ENCODE data around the gene KCNS3. TPM values are rescaled to one million over a fixed set of nuclear protein-coding genes. Genes with fewer than 3 reads are reported as not detected.

KCNS3 gene
- total RNA-seq, 1 donor from 2014 or later = 6.7 TPM

GRCh38 chr2:17965196-17965595 is 86.7 kb downstream of the KCNS3 start:
- DNase-seq (ENCODE audit: low spot score in 2 of 2) = no peak
- Histone ChIP-seq H3K9me3 (no peaks in the 10 kb centered on the region), H3K4me1 (peaks cover 0 to 2% of the 10 kb centered on the region in 2 donors), H3K4me3 (no peak overlapping the region), H3K27ac (no peak overlapping the region), H3K27me3 (no peaks in the 10 kb centered on the region), H3K36me3 (no peaks in the 10 kb centered on the region)
- no peak for TF ChIP-seq CTCF (IDR thresholded peaks at IDR 0.05)
- intact Hi-C loops (cut with DNase I) = no loop called here

GRCh38 chr2:17966798-17967197 is 88.3 kb downstream of the KCNS3 start:
- Histone ChIP-seq H3K4me3 (no peak overlapping the region), H3K4me1 (peaks cover 0 to 2% of the 10 kb centered on the region in 2 donors), H3K9me3 (no peaks in the 10 kb centered on the region), H3K27me3 (no peaks in the 10 kb centered on the region), H3K27ac (peak overlapping the region in 1 of 2 donors; percentile 0), H3K36me3 (no peaks in the 10 kb centered on the region)
- intact Hi-C loops (cut with DNase I) = no loop called here
- TF ChIP-seq CTCF (IDR thresholded peaks at IDR 0.05) = no peak
- no peak for DNase-seq (ENCODE audit: low spot score in 2 of 2)

GRCh38 chr2:17969661-17970060 is 91.2 kb downstream of the KCNS3 start:
- H3K27me3 ChIP-seq = no peaks in the 10 kb centered on the region
- no peaks in the 10 kb centered on the region for H3K9me3 ChIP-seq
- DNase-seq (ENCODE audit: low spot score in 2 of 2) = no peak
- no peaks in the 10 kb centered on the region for H3K36me3 ChIP-seq
- H3K4me3 ChIP-seq = no peak overlapping the region
- no peak for TF ChIP-seq CTCF (IDR thresholded peaks at IDR 0.05)
- H3K4me1 ChIP-seq = peaks cover 0 to 2% of the 10 kb centered on the region in 2 donors
- intact Hi-C loops (cut with DNase I) = loop anchor here (10.0 kb wide), 1 partner anchor 215 kb away; the partner anchor contains the start of genes GEN1 and SMC6
- no peak overlapping the region for H3K27ac ChIP-seq

- H3K27ac ChIP-seq = no peak overlapping the region
Measured at GRCh38 chr2:17971531-17972125, 93.2 kb downstream of the KCNS3 start.

GRCh38 chr2:17972991-17973390 is 94.5 kb downstream of the KCNS3 start:
- DNase-seq (ENCODE audit: low spot score in 2 of 2) = no peak
- H3K9me3 ChIP-seq = peaks cover 0 to 4% of the 10 kb centered on the region in 2 donors
- intact Hi-C loops (cut with DNase I) = loop anchor here (10.0 kb wide), 1 partner anchor 218 kb away; the partner anchor contains the start of genes GEN1 and SMC6
- no peaks in the 10 kb centered on the region for H3K27me3 ChIP-seq
- H3K36me3 ChIP-seq = no peaks in the 10 kb centered on the region
- H3K4me1 ChIP-seq = peaks cover 0 to 11% of the 10 kb centered on the region in 2 donors
- no peak for TF ChIP-seq CTCF (IDR thresholded peaks at IDR 0.05)
- no peak overlapping the region for H3K27ac ChIP-seq
- no peak overlapping the region for H3K4me3 ChIP-seq

More at GRCh38 chr2:17971531-17972125, 93.2 kb downstream of the KCNS3 start:
- H3K27me3 ChIP-seq = no peaks in the 10 kb centered on the region
- TF ChIP-seq CTCF (IDR thresholded peaks at IDR 0.05) = no peak
- DNase-seq (ENCODE audit: low spot score in 2 of 2) = no peak
- no peak overlapping the region for H3K4me3 ChIP-seq
- no peaks in the 10 kb centered on the region for H3K36me3 ChIP-seq
- peaks cover 0 to 4% of the 10 kb centered on the region in 2 donors for H3K9me3 ChIP-seq
- H3K4me1 ChIP-seq = peaks cover 0 to 6% of the 10 kb centered on the region in 2 donors
- intact Hi-C loops (cut with DNase I) = loop anchor here (10.0 kb wide), 1 partner anchor 217 kb away; the partner anchor contains the start of genes GEN1 and SMC6
